Trophoblast cell (in vitro differentiated cells and primary cell): ENCODE data around the gene MAGI1.

Experiments
- DNase-seq, 2 donors: peaks; one replicate each; pipeline ENCODE4 v3.0.0-alpha.2; 2016
- H2AFZ ChIP-seq: 2 replicates; pipeline ENCODE4 v1.6.1; 2013; ENCODE audit warnings: low read length, moderate library complexity, mild to moderate bottlenecking; ENCODE audit not compliant: insufficient read depth, poor library complexity
- H2AK5ac ChIP-seq: 2 replicates; pipeline ENCODE4 v1.6.1; 2013; ENCODE audit warnings: mild to moderate bottlenecking, low read length
- H2BK120ac ChIP-seq: 2 replicates; pipeline ENCODE4 v1.6.1; 2013; ENCODE audit warnings: low read length, mild to moderate bottlenecking, moderate library complexity; ENCODE audit not compliant: insufficient read depth, poor library complexity
- H2BK12ac ChIP-seq: 2 replicates; pipeline ENCODE4 v1.6.1; 2013; ENCODE audit warnings: mild to moderate bottlenecking, low read length, moderate library complexity
- H2BK5ac ChIP-seq: 2 replicates; pipeline ENCODE4 v1.6.1; 2013; ENCODE audit warnings: low read length, low read depth, moderate library complexity, mild to moderate bottlenecking; ENCODE audit not compliant: poor library complexity
- H3K14ac ChIP-seq: 2 replicates; pipeline ENCODE4 v1.6.1; 2013; ENCODE audit warnings: mild to moderate bottlenecking, low read length
- H3K18ac ChIP-seq: 2 replicates; pipeline ENCODE4 v1.6.1; 2013; ENCODE audit warnings: mild to moderate bottlenecking, low read length
- H3K23ac ChIP-seq: 2 replicates; pipeline ENCODE4 v1.6.1; 2013; ENCODE audit warnings: low read length
- H3K27ac ChIP-seq: 2 replicates; pipeline ENCODE4 v1.5.1; 2013; ENCODE audit warnings: low read depth, mild to moderate bottlenecking, inconsistent platforms, low read length, moderate library complexity
- H3K27me3 ChIP-seq: 2 replicates; pipeline ENCODE4 v1.6.1; 2013; ENCODE audit warnings: inconsistent platforms, mild to moderate bottlenecking, low read length, moderate library complexity; ENCODE audit not compliant: insufficient read depth
- H3K36me3 ChIP-seq, 2 experiments: 1 replicate in 1 of 2; 2 replicates in 1 of 2; pipeline ENCODE4 v1.6.1; 2013; ENCODE audit warnings: low read length in 2 of 2, mild to moderate bottlenecking in 2 of 2, moderate library complexity in 1 of 2; ENCODE audit not compliant: insufficient read depth in 2 of 2, control insufficient read depth in 1 of 2
- H3K4ac ChIP-seq: 2 replicates; pipeline ENCODE4 v1.6.1; 2013; ENCODE audit warnings: low read depth, mild to moderate bottlenecking, low read length, moderate library complexity
- H3K4me1 ChIP-seq, 2 experiments: 1 replicate in 1 of 2; 2 replicates in 1 of 2; pipeline ENCODE4 v1.6.1; 2013; ENCODE audit warnings: low read length in 2 of 2, mild to moderate bottlenecking in 2 of 2, moderate library complexity in 1 of 2; ENCODE audit not compliant: insufficient read depth in 2 of 2, control insufficient read depth in 1 of 2
- H3K4me2 ChIP-seq: 2 replicates; pipeline ENCODE4 v1.6.1; 2013; ENCODE audit warnings: inconsistent platforms, mild to moderate bottlenecking, low read length, moderate library complexity
- H3K4me3 ChIP-seq: 2 replicates; pipeline ENCODE4 v1.5.1; 2013; ENCODE audit warnings: mild to moderate bottlenecking, low read depth, low read length, inconsistent platforms
- H3K79me1 ChIP-seq: one replicate; pipeline ENCODE4 v1.6.1; 2013; ENCODE audit warnings: low read length
- H3K79me2 ChIP-seq: 2 replicates; pipeline ENCODE4 v1.6.1; 2013; ENCODE audit warnings: low read length, mild to moderate bottlenecking; ENCODE audit not compliant: control insufficient read depth, insufficient read depth, poor library complexity
- H3K9ac ChIP-seq: 2 replicates; pipeline ENCODE4 v1.6.1; 2013; ENCODE audit warnings: mild to moderate bottlenecking, low read length
- H3K9me3 ChIP-seq: 2 replicates; pipeline ENCODE4 v1.6.1; 2013; ENCODE audit warnings: low read depth, mild to moderate bottlenecking, control low read depth, inconsistent platforms, low read length; ENCODE audit not compliant: insufficient read depth
- H4K12ac ChIP-seq: 2 replicates; pipeline ENCODE4 v1.6.1; 2013; ENCODE audit warnings: low read depth, mild to moderate bottlenecking, low read length, moderate library complexity
- H4K8ac ChIP-seq: 2 replicates; pipeline ENCODE4 v1.6.1; 2013; ENCODE audit warnings: low read depth, mild to moderate bottlenecking, low read length, moderate library complexity
- H4K91ac ChIP-seq: one replicate; pipeline ENCODE4 v1.6.1; 2013; ENCODE audit warnings: low read depth, mild to moderate bottlenecking, low read length, moderate library complexity
- WGBS: extraction: QIAGEN DNeasy Blood & Tissue Kit; methylation state at CpG from one replicate; pipeline ENCODE4 v1.1.7; 2013; ENCODE audit warnings: missing lambda C conversion rate; ENCODE audit not compliant: insufficient read length, insufficient coverage; ENCODE audit errors: extremely low coverage; 5-methylcytosine and 5-hydroxymethylcytosine counted together

The MAGI1 gene

GRCh38 chr3:65330072-65330471 is 708.6 kb downstream of the MAGI1 start:
- Histone ChIP-seq H4K91ac (no peak overlapping the region), H3K9ac (no peak overlapping the region), H2BK12ac (no peak overlapping the region), H2AFZ (no peak overlapping the region), H4K8ac (no peak overlapping the region), H3K27ac (no peak overlapping the region), H2AK5ac (no peak overlapping the region), H3K4me1 (no peaks in the 10 kb centered on the region), H3K4ac (no peak overlapping the region), H3K4me2 (no peak overlapping the region), H3K36me3 (no peaks in the 10 kb centered on the region), H3K27me3 (no peaks in the 10 kb centered on the region), H3K14ac (no peak overlapping the region), H4K12ac (no peak overlapping the region), H3K4me3 (no peak overlapping the region), H3K18ac (no peak overlapping the region), H3K23ac (no peak overlapping the region), H3K9me3 (no peaks in the 10 kb centered on the region), H3K79me2 (no peaks in the 10 kb centered on the region), H2BK120ac (no peak overlapping the region), H3K79me1 (no peaks in the 10 kb centered on the region), H2BK5ac (no peak overlapping the region)
- no CpG with 5 or more reads among the region's 6 CpGs for WGBS
- DNase-seq, result no peak

DNA sequence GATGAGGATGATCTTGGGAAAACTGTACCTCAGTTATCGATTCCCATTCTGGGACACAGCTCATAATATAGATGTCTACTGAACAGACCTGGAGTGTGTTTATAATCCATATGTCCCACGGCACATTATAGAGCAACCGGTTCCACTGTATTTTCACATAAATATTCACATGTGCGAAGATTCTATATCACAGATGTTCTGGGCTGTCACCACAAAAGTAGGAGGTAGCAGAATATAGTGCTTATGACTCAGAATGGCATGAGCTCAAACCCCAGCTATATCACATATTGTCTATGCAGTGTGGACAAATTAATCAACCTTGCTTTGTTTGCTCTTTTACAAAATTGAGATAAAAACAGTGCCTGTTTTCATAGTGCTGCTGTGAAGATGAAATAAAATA is 710.6 kb downstream of the MAGI1 start:
- no peak overlapping the region for H2BK12ac ChIP-seq
- no peak overlapping the region for H2BK120ac ChIP-seq
- H3K23ac ChIP-seq, result no peak overlapping the region
- H3K9me3 ChIP-seq, result no peaks in the 10 kb centered on the region
- no peak overlapping the region for H4K8ac ChIP-seq
- no peak overlapping the region for H3K18ac ChIP-seq
- no peak overlapping the region for H2BK5ac ChIP-seq
- H3K79me2 ChIP-seq, result no peaks in the 10 kb centered on the region
- H3K4me3 ChIP-seq, result no peak overlapping the region
- H4K91ac ChIP-seq, result no peak overlapping the region
- no CpG with 5 or more reads among the region's 4 CpGs for WGBS
- no peak overlapping the region for H3K4ac ChIP-seq
- H3K4me1 ChIP-seq, result no peaks in the 10 kb centered on the region
- H3K36me3 ChIP-seq, result no peaks in the 10 kb centered on the region
- H3K79me1 ChIP-seq, result no peaks in the 10 kb centered on the region
- H2AK5ac ChIP-seq, result no peak overlapping the region
- DNase-seq, result no peak
- H2AFZ ChIP-seq, result no peak overlapping the region
- no peak overlapping the region for H3K14ac ChIP-seq
- no peak overlapping the region for H3K9ac ChIP-seq
- H4K12ac ChIP-seq, result no peak overlapping the region
- H3K27ac ChIP-seq, result no peak overlapping the region
- no peak overlapping the region for H3K4me2 ChIP-seq
- no peaks in the 10 kb centered on the region for H3K27me3 ChIP-seq

DNA sequence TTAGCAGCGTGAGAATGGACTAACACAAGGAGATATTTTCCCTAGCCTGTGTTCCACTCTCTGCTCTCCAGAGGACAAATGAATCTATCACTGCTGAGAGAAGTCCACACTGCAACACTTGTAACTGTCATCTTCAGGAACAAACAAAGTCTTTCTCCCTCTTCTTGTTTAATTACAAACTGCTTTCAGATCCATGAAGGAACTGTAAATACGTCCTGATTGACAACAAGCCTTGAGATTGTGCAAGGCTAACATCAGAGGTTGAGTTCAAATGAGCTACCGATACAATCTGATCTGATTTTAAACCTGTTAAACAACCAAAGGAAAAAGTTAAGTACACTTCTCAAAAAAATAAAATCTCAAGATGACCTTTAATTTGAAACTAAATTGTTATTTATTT is 712.1 kb downstream of the MAGI1 start:
- Histone ChIP-seq H3K23ac (no peak overlapping the region), H3K27me3 (no peaks in the 10 kb centered on the region), H2BK5ac (no peak overlapping the region), H2AFZ (no peak overlapping the region), H3K4me1 (no peaks in the 10 kb centered on the region), H4K12ac (no peak overlapping the region), H2AK5ac (no peak overlapping the region), H2BK120ac (no peak overlapping the region), H4K91ac (no peak overlapping the region), H4K8ac (no peak overlapping the region), H2BK12ac (no peak overlapping the region), H3K36me3 (no peaks in the 10 kb centered on the region), H3K4me3 (no peak overlapping the region), H3K4ac (no peak overlapping the region), H3K14ac (no peak overlapping the region), H3K79me2 (no peaks in the 10 kb centered on the region), H3K79me1 (no peaks in the 10 kb centered on the region), H3K18ac (no peak overlapping the region), H3K27ac (no peak overlapping the region), H3K9ac (no peak overlapping the region), H3K9me3 (no peaks in the 10 kb centered on the region), H3K4me2 (no peak overlapping the region)
- no CpG with 5 or more reads among the region's 3 CpGs for WGBS
- peak in 1 of 2 donors; percentile 13 for DNase-seq

DNA sequence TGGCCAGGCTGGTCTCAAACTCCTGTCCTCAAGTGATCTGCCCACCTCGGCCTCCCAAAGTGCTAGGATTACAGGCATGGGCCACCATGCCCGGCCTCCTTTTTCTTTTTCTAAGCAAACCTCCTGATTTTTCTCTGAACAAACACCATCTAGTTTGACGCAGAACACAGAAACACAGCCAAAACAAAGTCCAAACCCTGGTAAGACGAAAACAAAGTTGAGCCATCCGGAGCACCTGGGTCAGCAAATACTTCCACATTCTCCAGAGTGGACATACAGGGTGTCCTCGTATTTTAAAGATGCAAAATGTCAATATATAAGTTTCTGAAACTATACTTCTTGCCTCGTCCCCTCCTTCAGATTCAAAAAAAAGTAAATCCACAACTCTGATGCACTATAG is 715.8 kb downstream of the MAGI1 start:
- peaks cover 2% of the 10 kb centered on the region for H3K9me3 ChIP-seq
- no peak overlapping the region for H2AFZ ChIP-seq
- no peak overlapping the region for H3K18ac ChIP-seq
- H3K4ac ChIP-seq, result no peak overlapping the region
- no peak overlapping the region for H2AK5ac ChIP-seq
- H2BK120ac ChIP-seq, result no peak overlapping the region
- no peak overlapping the region for H4K8ac ChIP-seq
- no peak overlapping the region for H3K23ac ChIP-seq
- H3K14ac ChIP-seq, result no peak overlapping the region
- DNase-seq, result no peak
- H3K36me3 ChIP-seq, result no peaks in the 10 kb centered on the region
- H3K79me2 ChIP-seq, result no peaks in the 10 kb centered on the region
- no peak overlapping the region for H3K4me2 ChIP-seq
- no peak overlapping the region for H4K91ac ChIP-seq
- H2BK5ac ChIP-seq, result no peak overlapping the region
- H3K27me3 ChIP-seq, result no peaks in the 10 kb centered on the region
- WGBS, result no CpG with 5 or more reads among the region's 7 CpGs
- H3K4me3 ChIP-seq, result no peak overlapping the region
- no peak overlapping the region for H2BK12ac ChIP-seq
- no peaks in the 10 kb centered on the region for H3K79me1 ChIP-seq
- H3K27ac ChIP-seq, result no peak overlapping the region
- no peak overlapping the region for H4K12ac ChIP-seq
- no peaks in the 10 kb centered on the region for H3K4me1 ChIP-seq
- H3K9ac ChIP-seq, result no peak overlapping the region
